Keratinocyte (primary cell): ENCODE results near the gene NUDT2. TPM values are rescaled to one million over a fixed set of nuclear protein-coding genes. Genes with fewer than 3 reads are reported as not detected.

ENCODE experiments used
- DNase-seq: peaks from one replicate; pipeline ENCODE4 v3.0.0-alpha.2; 2011; ENCODE audit warnings: low read depth, missing footprints, low spot score
- FAIRE-seq: peaks from 2 replicates; lab custom pipeline; 2011; peaks lifted over from hg19 to GRCh38; lab: Jason Lieb, UNC
- H2AFZ ChIP-seq: 2 replicates; pipeline ENCODE4 v1.6.0; 2012; ENCODE audit warnings: low read length, control low read depth, inconsistent platforms; ENCODE audit not compliant: control insufficient read depth
- H3K27ac ChIP-seq: 2 replicates; pipeline ENCODE4 v1.5.1; 2011; ENCODE audit warnings: low read length; ENCODE audit not compliant: control insufficient read depth, insufficient read depth
- H3K27me3 ChIP-seq: 3 replicates; pipeline ENCODE4 v1.6.0; 2011; ENCODE audit warnings: low read length; ENCODE audit not compliant: control insufficient read depth, insufficient read depth; ENCODE audit errors: extremely low read depth
- H3K36me3 ChIP-seq, 2 experiments: 2 replicates in 1 of 2; 3 replicates in 1 of 2; pipeline ENCODE4 v1.5.1; 2011; ENCODE audit warnings: low read length in 2 of 2, mild to moderate bottlenecking in 1 of 2; ENCODE audit not compliant: control insufficient read depth in 2 of 2, insufficient read depth in 2 of 2; ENCODE audit errors: extremely low read depth in 1 of 2
- H3K4me1 ChIP-seq: 3 replicates; pipeline ENCODE4 v1.5.1; 2011; ENCODE audit warnings: low read length; ENCODE audit not compliant: control insufficient read depth, insufficient read depth; ENCODE audit errors: extremely low read depth
- H3K4me2 ChIP-seq: 3 replicates; pipeline ENCODE4 v1.6.0; 2011; ENCODE audit warnings: low read depth, low read length; ENCODE audit not compliant: control insufficient read depth, insufficient read depth; ENCODE audit errors: extremely low read depth
- H3K4me3 ChIP-seq, 3 experiments: fragments of 200-600 bp in 1 of 3; sonication (generic) in 1 of 3; 2 replicates in 2 of 3; 3 replicates in 1 of 3; pipeline ENCODE4 v1.5.1; 2011 to 2016; ENCODE audit warnings: low read length in 3 of 3, mild to moderate bottlenecking in 3 of 3, control low read depth in 2 of 3, inconsistent platforms in 1 of 3, low read depth in 1 of 3, mixed read lengths in 1 of 3, mixed run types in 1 of 3, moderate library complexity in 1 of 3; ENCODE audit not compliant: control insufficient read depth in 2 of 3, insufficient read depth in 2 of 3; ENCODE audit errors: extremely low read depth in 1 of 3
- H3K79me2 ChIP-seq: 2 replicates; pipeline ENCODE4 v1.6.0; 2012; ENCODE audit warnings: low read length; ENCODE audit not compliant: control insufficient read depth, insufficient read depth
- H3K9ac ChIP-seq: 3 replicates; pipeline ENCODE4 v1.6.0; 2011; ENCODE audit warnings: low read length; ENCODE audit not compliant: control insufficient read depth, insufficient read depth; ENCODE audit errors: extremely low read depth
- H3K9me1 ChIP-seq: 3 replicates; pipeline ENCODE4 v1.6.0; 2011; ENCODE audit warnings: low read length; ENCODE audit not compliant: control insufficient read depth, insufficient read depth; ENCODE audit errors: extremely low read depth
- H3K9me3 ChIP-seq: 2 replicates; pipeline ENCODE4 v1.5.1; 2012; ENCODE audit warnings: low read depth, low read length; ENCODE audit not compliant: control insufficient read depth
- H4K20me1 ChIP-seq: 3 replicates; pipeline ENCODE4 v1.6.0; 2011; ENCODE audit warnings: low read length; ENCODE audit not compliant: control insufficient read depth, insufficient read depth; ENCODE audit errors: extremely low read depth
- CTCF ChIP-seq, 3 experiments: IDR thresholded peaks in 1 of 3; conservative IDR thresholded peaks in 1 of 3; optimal IDR thresholded peaks in 1 of 3; 2 replicates in 2 of 3; 3 replicates in 1 of 3; pipeline versions ENCODE3 to v1.5.1; 2011; ENCODE audit warnings: low read length in 3 of 3, mild to moderate bottlenecking in 3 of 3, moderate library complexity in 2 of 3, control low read depth in 1 of 3, inconsistent platforms in 1 of 3; ENCODE audit not compliant: insufficient read depth in 2 of 3; ENCODE audit errors: extremely low read depth in 1 of 3
- EZH2 ChIP-seq: IDR thresholded peaks from one replicate; pipeline ENCODE4 v1.6.1; 2012; ENCODE audit warnings: inconsistent platforms, mild to moderate bottlenecking, low read length, moderate library complexity
- dilution Hi-C: fragments of 300-500 bp; cut with MboI; formaldehyde crosslinking; loops from one replicate; pipeline ENCODE4 v1.7.0; 2020; ENCODE audit warnings: low sequenced_read_pairs; ENCODE audit not compliant: extremely low pct_ligation_motif_present
- polyA plus RNA-seq, 5 experiments: library from polyadenylated mRNA; depleted of rRNA in 3 of 5; stranded (reverse) in 3 of 5; stranded (forward) in 1 of 5; unstranded in 1 of 5; fragments of >200 nt; gene quantifications; 1 replicate in 1 of 5; 2 replicates in 3 of 5; 3 replicates in 1 of 5; pipeline versions ENCODE4 v1.2.1 to v1.2.3, GENCODE V29; 2011 to 2012; ENCODE audit warnings: missing spikeins in 2 of 5, low read depth in 1 of 5, low replicate concordance in 1 of 5

The NUDT2 gene
- polyA plus RNA-seq, 1 donor (not counting 4 experiments of a cell fraction or from before 2014, with no cell fraction given): 33.4 TPM

GRCh38 chr9:34317436-34317835 lies 11.9 kb upstream of the NUDT2 start:
- Histone ChIP-seq H3K9me1 (no peaks in the 10 kb centered on the region), H3K4me1 (no peaks in the 10 kb centered on the region), H3K27ac (no peak overlapping the region), H2AFZ (no peak overlapping the region), H3K9ac (no peak overlapping the region), H3K79me2 (peaks cover 4% of the 10 kb centered on the region), H4K20me1 (no peaks in the 10 kb centered on the region), H3K4me3 (no peak overlapping the region), H3K4me2 (no peak overlapping the region), H3K36me3 (no peaks in the 10 kb centered on the region), H3K27me3 (no peaks in the 10 kb centered on the region), H3K9me3 (no peaks in the 10 kb centered on the region)
- no peak for DNase-seq
- no peak for TF ChIP-seq CTCF (optimal IDR thresholded peaks at IDR 0.05 in 1 of 3, IDR thresholded peaks at IDR 0.05 in 1 of 3, conservative IDR thresholded peaks at IDR 0.05 in 1 of 3; ENCODE audit: extremely low read depth in 1 of 3, insufficient read depth in 2 of 3, low read length in 3 of 3)
- TF ChIP-seq EZH2: no peak
- no peak for FAIRE-seq
- dilution Hi-C loops: no loop called here

GRCh38 chr9:34318163-34318790 lies 11.1 kb upstream of the NUDT2 start:
- no peak overlapping the region for H3K9ac ChIP-seq
- H3K79me2 ChIP-seq: peaks cover 4% of the 10 kb centered on the region
- dilution Hi-C loops: no loop called here
- no peaks in the 10 kb centered on the region for H3K9me1 ChIP-seq
- DNase-seq: no peak
- no peak overlapping the region for H3K4me2 ChIP-seq
- H3K4me1 ChIP-seq: no peaks in the 10 kb centered on the region
- no peaks in the 10 kb centered on the region for H4K20me1 ChIP-seq
- no peak overlapping the region for H2AFZ ChIP-seq
- H3K9me3 ChIP-seq: no peaks in the 10 kb centered on the region
- no peak overlapping the region for H3K27ac ChIP-seq
- H3K27me3 ChIP-seq: no peaks in the 10 kb centered on the region
- H3K36me3 ChIP-seq: no peaks in the 10 kb centered on the region
- FAIRE-seq: no peak
- no peak for TF ChIP-seq EZH2
- TF ChIP-seq CTCF (optimal IDR thresholded peaks at IDR 0.05 in 1 of 3, IDR thresholded peaks at IDR 0.05 in 1 of 3, conservative IDR thresholded peaks at IDR 0.05 in 1 of 3; ENCODE audit: extremely low read depth in 1 of 3, insufficient read depth in 2 of 3, low read length in 3 of 3): no peak
- H3K4me3 ChIP-seq: no peak overlapping the region
